ENCODE measurements around the gene KRTAP5-9.
A peak's percentile ranks its signal among the peaks of the same experiment; 100 is the strongest.

The KRTAP5-9 gene

DNA sequence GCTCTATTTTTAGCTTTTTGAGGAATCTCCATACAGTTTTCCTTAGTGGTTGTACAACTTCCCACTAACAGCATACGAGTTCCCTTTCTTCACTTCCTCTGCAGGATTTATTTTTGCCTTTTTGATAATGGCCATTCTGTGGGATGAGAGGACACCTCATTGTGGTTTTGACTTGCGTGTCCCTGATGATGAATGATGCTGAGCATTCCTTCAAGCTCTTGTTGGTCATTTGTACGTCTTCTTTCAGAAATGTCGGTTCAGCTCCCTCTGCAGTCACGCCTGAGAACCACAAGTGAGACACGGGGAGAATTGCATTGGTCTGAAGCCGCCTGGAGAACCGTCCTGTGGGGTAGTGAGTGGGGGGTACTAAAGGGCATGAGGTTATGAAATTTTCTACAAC lies 15.2 kb downstream of the KRTAP5-9 start:
- no peaks in the 10 kb centered on the region for H4K20me1 ChIP-seq (ENCODE audit: insufficient read depth, low read length)
- H3K27me3 ChIP-seq (ENCODE audit: insufficient read depth, low read length), result no peaks in the 10 kb centered on the region
- H3F3A ChIP-seq (ENCODE audit: insufficient read depth, low read length), result no peaks in the 10 kb centered on the region
- no peaks in the 10 kb centered on the region for H3K36me3 ChIP-seq (ENCODE audit: insufficient read depth, low read length)
- no peak overlapping the region for H3K4me3 ChIP-seq (ENCODE audit: low read depth, low read length, poor library complexity, severe bottlenecking)
- no peaks in the 10 kb centered on the region for H3K4me1 ChIP-seq (ENCODE audit: insufficient read depth, low read length, severe bottlenecking)
- TF ChIP-seq, protein P1, sequence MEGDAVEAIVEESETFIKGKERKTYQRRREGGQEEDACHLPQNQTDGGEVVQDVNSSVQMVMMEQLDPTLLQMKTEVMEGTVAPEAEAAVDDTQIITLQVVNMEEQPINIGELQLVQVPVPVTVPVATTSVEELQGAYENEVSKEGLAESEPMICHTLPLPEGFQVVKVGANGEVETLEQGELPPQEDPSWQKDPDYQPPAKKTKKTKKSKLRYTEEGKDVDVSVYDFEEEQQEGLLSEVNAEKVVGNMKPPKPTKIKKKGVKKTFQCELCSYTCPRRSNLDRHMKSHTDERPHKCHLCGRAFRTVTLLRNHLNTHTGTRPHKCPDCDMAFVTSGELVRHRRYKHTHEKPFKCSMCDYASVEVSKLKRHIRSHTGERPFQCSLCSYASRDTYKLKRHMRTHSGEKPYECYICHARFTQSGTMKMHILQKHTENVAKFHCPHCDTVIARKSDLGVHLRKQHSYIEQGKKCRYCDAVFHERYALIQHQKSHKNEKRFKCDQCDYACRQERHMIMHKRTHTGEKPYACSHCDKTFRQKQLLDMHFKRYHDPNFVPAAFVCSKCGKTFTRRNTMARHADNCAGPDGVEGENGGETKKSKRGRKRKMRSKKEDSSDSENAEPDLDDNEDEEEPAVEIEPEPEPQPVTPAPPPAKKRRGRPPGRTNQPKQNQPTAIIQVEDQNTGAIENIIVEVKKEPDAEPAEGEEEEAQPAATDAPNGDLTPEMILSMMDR (IDR thresholded peaks at IDR 0.05; ENCODE audit: low read length), result peak; percentile 59
- no peak for TF ChIP-seq EZH2 (IDR thresholded peaks at IDR 0.05; ENCODE audit: borderline replicate concordance, low read length)
- H3K9me2 ChIP-seq (ENCODE audit: low read depth, low read length), result no peaks in the 10 kb centered on the region
- H3K4me2 ChIP-seq (ENCODE audit: low read length), result no peak overlapping the region
- H3K9me3 ChIP-seq (ENCODE audit: low read length), result no peaks in the 10 kb centered on the region
- H3K9ac ChIP-seq (ENCODE audit: low read length), result no peak overlapping the region
- no peak overlapping the region for H3K27ac ChIP-seq (ENCODE audit: low read depth, low read length, poor library complexity, severe bottlenecking)
- H3K79me2 ChIP-seq (ENCODE audit: insufficient read depth, low read length), result no peaks in the 10 kb centered on the region
- no peak overlapping the region for H2AFZ ChIP-seq (ENCODE audit: low read length)

- no peaks in the 10 kb centered on the region for H3K79me2 ChIP-seq (ENCODE audit: insufficient read depth, low read length)
- H4K20me1 ChIP-seq (ENCODE audit: insufficient read depth, low read length), result no peaks in the 10 kb centered on the region
- no peaks in the 10 kb centered on the region for H3K9me2 ChIP-seq (ENCODE audit: low read depth, low read length)
- H3K4me1 ChIP-seq (ENCODE audit: insufficient read depth, low read length, severe bottlenecking), result no peaks in the 10 kb centered on the region
- no peaks in the 10 kb centered on the region for H3F3A ChIP-seq (ENCODE audit: insufficient read depth, low read length)
- H3K27ac ChIP-seq (ENCODE audit: low read depth, low read length, poor library complexity, severe bottlenecking), result no peak overlapping the region
- H3K4me2 ChIP-seq (ENCODE audit: low read length), result no peak overlapping the region
- no peak overlapping the region for H2AFZ ChIP-seq (ENCODE audit: low read length)
- no peaks in the 10 kb centered on the region for H3K36me3 ChIP-seq (ENCODE audit: insufficient read depth, low read length)
- no peaks in the 10 kb centered on the region for H3K27me3 ChIP-seq (ENCODE audit: insufficient read depth, low read length)
- H3K9me3 ChIP-seq (ENCODE audit: low read length), result no peaks in the 10 kb centered on the region
- no peak overlapping the region for H3K4me3 ChIP-seq (ENCODE audit: low read depth, low read length, poor library complexity, severe bottlenecking)
- TF ChIP-seq EZH2 (IDR thresholded peaks at IDR 0.05; ENCODE audit: borderline replicate concordance, low read length), result no peak
- TF ChIP-seq, protein P1 (IDR thresholded peaks at IDR 0.05; ENCODE audit: low read length), result no peak
- H3K9ac ChIP-seq (ENCODE audit: low read length), result no peak overlapping the region
Observed at GRCh38 chr11:71564430-71564829, 16.2 kb downstream of the KRTAP5-9 start.

- no peak for TF ChIP-seq EZH2 (IDR thresholded peaks at IDR 0.05; ENCODE audit: borderline replicate concordance, low read length)
- TF ChIP-seq, protein P1 (IDR thresholded peaks at IDR 0.05; ENCODE audit: low read length), result no peak
- Histone ChIP-seq H3K79me2 (ENCODE audit: insufficient read depth, low read length) (no peaks in the 10 kb centered on the region), H3K9ac (ENCODE audit: low read length) (no peak within 1 kb of the TSS), H3K27ac (ENCODE audit: low read depth, low read length, poor library complexity, severe bottlenecking) (no peak within 1 kb of the TSS), H3K36me3 (ENCODE audit: insufficient read depth, low read length) (no peaks in the 10 kb centered on the region), H3K4me1 (ENCODE audit: insufficient read depth, low read length, severe bottlenecking) (no peaks in the 10 kb centered on the region), H3K4me2 (ENCODE audit: low read length) (no peak within 1 kb of the TSS), H3K27me3 (ENCODE audit: insufficient read depth, low read length) (no peaks in the 10 kb centered on the region), H3K9me3 (ENCODE audit: low read length) (no peaks in the 10 kb centered on the region), H3K9me2 (ENCODE audit: low read depth, low read length) (no peaks in the 10 kb centered on the region), H3K4me3 (ENCODE audit: low read depth, low read length, poor library complexity, severe bottlenecking) (no peak within 1 kb of the TSS), H4K20me1 (ENCODE audit: insufficient read depth, low read length) (no peaks in the 10 kb centered on the region), H3F3A (ENCODE audit: insufficient read depth, low read length) (no peaks in the 10 kb centered on the region), H2AFZ (ENCODE audit: low read length) (no peak within 1 kb of the TSS)
Observed at GRCh38 chr11:71565263-71565662, 17.0 kb downstream of the KRTAP5-9 start, which contains the start of gene KRTAP5-10. Gene KRTAP5-10, plus strand, starts transcription at chr11:71565563. Its CDS starts 25 bp downstream, at chr11:71565588.
